ENCODE data around the gene TNFSF15.

TNFSF15 gene

GRCh38 chr9:114823441-114823840, 17.6 kb upstream of the TNFSF15 start:
- no peak for TF ChIP-seq PPARA (CRISPR knock-in tag; IDR thresholded peaks at IDR 0.05; ENCODE audit: borderline replicate concordance)
- no peak for TF ChIP-seq TOX (CRISPR knock-in tag; IDR thresholded peaks at IDR 0.05; ENCODE audit: borderline replicate concordance)
- TF ChIP-seq, protein P1, sequence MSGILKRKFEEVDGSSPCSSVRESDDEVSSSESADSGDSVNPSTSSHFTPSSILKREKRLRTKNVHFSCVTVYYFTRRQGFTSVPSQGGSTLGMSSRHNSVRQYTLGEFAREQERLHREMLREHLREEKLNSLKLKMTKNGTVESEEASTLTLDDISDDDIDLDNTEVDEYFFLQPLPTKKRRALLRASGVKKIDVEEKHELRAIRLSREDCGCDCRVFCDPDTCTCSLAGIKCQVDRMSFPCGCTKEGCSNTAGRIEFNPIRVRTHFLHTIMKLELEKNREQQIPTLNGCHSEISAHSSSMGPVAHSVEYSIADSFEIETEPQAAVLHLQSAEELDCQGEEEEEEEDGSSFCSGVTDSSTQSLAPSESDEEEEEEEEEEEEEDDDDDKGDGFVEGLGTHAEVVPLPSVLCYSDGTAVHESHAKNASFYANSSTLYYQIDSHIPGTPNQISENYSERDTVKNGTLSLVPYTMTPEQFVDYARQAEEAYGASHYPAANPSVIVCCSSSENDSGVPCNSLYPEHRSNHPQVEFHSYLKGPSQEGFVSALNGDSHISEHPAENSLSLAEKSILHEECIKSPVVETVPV (CRISPR knock-in tag; IDR thresholded peaks at IDR 0.05): no peak
- TF ChIP-seq ZFP3 (CRISPR knock-in tag; IDR thresholded peaks at IDR 0.05): no peak
- no peak for TF ChIP-seq ARNTL (CRISPR knock-in tag; IDR thresholded peaks at IDR 0.05; ENCODE audit: borderline replicate concordance, low read depth)
- TF ChIP-seq ISL1 (CRISPR knock-in tag; IDR thresholded peaks at IDR 0.05): no peak
- TF ChIP-seq, protein P2, sequence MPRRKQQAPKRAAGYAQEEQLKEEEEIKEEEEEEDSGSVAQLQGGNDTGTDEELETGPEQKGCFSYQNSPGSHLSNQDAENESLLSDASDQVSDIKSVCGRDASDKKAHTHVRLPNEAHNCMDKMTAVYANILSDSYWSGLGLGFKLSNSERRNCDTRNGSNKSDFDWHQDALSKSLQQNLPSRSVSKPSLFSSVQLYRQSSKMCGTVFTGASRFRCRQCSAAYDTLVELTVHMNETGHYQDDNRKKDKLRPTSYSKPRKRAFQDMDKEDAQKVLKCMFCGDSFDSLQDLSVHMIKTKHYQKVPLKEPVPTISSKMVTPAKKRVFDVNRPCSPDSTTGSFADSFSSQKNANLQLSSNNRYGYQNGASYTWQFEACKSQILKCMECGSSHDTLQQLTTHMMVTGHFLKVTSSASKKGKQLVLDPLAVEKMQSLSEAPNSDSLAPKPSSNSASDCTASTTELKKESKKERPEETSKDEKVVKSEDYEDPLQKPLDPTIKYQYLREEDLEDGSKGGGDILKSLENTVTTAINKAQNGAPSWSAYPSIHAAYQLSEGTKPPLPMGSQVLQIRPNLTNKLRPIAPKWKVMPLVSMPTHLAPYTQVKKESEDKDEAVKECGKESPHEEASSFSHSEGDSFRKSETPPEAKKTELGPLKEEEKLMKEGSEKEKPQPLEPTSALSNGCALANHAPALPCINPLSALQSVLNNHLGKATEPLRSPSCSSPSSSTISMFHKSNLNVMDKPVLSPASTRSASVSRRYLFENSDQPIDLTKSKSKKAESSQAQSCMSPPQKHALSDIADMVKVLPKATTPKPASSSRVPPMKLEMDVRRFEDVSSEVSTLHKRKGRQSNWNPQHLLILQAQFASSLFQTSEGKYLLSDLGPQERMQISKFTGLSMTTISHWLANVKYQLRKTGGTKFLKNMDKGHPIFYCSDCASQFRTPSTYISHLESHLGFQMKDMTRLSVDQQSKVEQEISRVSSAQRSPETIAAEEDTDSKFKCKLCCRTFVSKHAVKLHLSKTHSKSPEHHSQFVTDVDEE (CRISPR knock-in tag; IDR thresholded peaks at IDR 0.05): no peak
- ATAC-seq: no peak

GRCh38 chr9:114822708-114823107, 16.9 kb upstream of the TNFSF15 start:
- ATAC-seq: no peak
- TF ChIP-seq CREB5 (CRISPR knock-in tag; IDR thresholded peaks at IDR 0.05; ENCODE audit: low read depth) (no peak), TOX (CRISPR knock-in tag; IDR thresholded peaks at IDR 0.05; ENCODE audit: borderline replicate concordance) (no peak), ZC3H10 (CRISPR knock-in tag; IDR thresholded peaks at IDR 0.05) (no peak), ZNF70 (CRISPR knock-in tag; IDR thresholded peaks at IDR 0.05) (no peak), RARB (CRISPR knock-in tag; IDR thresholded peaks at IDR 0.05) (no peak), GLIS3 (CRISPR knock-in tag; IDR thresholded peaks at IDR 0.05) (no peak), ZNF8 (CRISPR knock-in tag; IDR thresholded peaks at IDR 0.05) (no peak), CSDC2 (CRISPR knock-in tag; IDR thresholded peaks at IDR 0.05) (no peak), ZFP30 (CRISPR knock-in tag; IDR thresholded peaks at IDR 0.05) (no peak), TCF4 (CRISPR knock-in tag; IDR thresholded peaks at IDR 0.05; ENCODE audit: borderline replicate concordance) (no peak), ZNF565 (CRISPR knock-in tag; conservative IDR thresholded peaks at IDR 0.05; ENCODE audit: low read depth) (no peak)
- TF ChIP-seq, protein P3, sequence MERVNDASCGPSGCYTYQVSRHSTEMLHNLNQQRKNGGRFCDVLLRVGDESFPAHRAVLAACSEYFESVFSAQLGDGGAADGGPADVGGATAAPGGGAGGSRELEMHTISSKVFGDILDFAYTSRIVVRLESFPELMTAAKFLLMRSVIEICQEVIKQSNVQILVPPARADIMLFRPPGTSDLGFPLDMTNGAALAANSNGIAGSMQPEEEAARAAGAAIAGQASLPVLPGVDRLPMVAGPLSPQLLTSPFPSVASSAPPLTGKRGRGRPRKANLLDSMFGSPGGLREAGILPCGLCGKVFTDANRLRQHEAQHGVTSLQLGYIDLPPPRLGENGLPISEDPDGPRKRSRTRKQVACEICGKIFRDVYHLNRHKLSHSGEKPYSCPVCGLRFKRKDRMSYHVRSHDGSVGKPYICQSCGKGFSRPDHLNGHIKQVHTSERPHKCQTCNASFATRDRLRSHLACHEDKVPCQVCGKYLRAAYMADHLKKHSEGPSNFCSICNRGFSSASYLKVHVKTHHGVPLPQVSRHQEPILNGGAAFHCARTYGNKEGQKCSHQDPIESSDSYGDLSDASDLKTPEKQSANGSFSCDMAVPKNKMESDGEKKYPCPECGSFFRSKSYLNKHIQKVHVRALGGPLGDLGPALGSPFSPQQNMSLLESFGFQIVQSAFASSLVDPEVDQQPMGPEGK (CRISPR knock-in tag; IDR thresholded peaks at IDR 0.05; ENCODE audit: borderline replicate concordance): no peak
- TF ChIP-seq, protein P4, sequence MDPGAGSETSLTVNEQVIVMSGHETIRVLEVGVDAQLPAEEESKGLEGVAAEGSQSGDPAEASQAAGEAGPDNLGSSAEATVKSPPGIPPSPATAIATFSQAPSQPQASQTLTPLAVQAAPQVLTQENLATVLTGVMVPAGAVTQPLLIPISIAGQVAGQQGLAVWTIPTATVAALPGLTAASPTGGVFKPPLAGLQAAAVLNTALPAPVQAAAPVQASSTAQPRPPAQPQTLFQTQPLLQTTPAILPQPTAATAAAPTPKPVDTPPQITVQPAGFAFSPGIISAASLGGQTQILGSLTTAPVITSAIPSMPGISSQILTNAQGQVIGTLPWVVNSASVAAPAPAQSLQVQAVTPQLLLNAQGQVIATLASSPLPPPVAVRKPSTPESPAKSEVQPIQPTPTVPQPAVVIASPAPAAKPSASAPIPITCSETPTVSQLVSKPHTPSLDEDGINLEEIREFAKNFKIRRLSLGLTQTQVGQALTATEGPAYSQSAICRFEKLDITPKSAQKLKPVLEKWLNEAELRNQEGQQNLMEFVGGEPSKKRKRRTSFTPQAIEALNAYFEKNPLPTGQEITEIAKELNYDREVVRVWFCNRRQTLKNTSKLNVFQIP (CRISPR knock-in tag; IDR thresholded peaks at IDR 0.05; ENCODE audit: borderline replicate concordance, low read depth): no peak

DNA sequence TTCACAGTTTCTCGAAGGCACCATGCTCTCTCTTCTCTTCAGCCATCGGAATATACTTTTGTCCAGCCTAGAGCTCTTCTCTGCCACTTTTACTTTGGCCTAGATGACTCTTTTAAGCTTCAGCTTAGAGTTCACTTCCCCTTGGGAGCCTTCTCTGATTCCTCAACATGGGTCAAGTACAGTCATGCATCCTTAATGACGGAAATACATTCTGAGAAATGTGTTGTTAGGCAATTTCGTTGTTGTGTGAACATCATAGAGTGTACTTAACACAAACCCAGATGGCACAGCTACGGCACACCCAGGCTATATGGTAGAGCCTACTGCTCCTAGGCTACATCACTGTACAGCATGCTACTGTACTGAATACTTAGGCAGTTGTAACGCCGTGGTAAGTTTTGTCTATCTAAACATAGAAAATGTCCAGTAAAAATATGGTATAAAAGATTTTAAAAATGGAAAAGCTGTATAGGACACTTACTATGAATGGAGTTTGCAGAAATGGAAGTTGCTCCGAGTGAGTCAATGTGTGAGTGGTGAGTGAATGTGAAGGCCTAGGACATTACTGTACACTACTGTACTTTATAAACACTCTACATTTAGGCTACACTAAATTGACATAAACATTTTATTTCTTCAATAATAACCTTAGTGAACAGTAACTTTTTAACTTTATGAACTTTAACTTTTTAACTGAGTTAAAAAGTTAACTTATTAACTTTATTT, 15.1 kb upstream of the TNFSF15 start:
- TF ChIP-seq TCF4 (CRISPR knock-in tag; IDR thresholded peaks at IDR 0.05; ENCODE audit: borderline replicate concordance) (no peak), ZNF70 (CRISPR knock-in tag; IDR thresholded peaks at IDR 0.05) (no peak), OSR1 (CRISPR knock-in tag; IDR thresholded peaks at IDR 0.05) (no peak), ZFP3 (CRISPR knock-in tag; IDR thresholded peaks at IDR 0.05) (no peak), ZNF8 (CRISPR knock-in tag; IDR thresholded peaks at IDR 0.05) (no peak), CREB5 (CRISPR knock-in tag; IDR thresholded peaks at IDR 0.05; ENCODE audit: low read depth) (no peak), ESRRG (CRISPR knock-in tag; IDR thresholded peaks at IDR 0.05) (no peak), ZC3H10 (CRISPR knock-in tag; IDR thresholded peaks at IDR 0.05) (no peak), GLIS3 (CRISPR knock-in tag; IDR thresholded peaks at IDR 0.05) (no peak), ZNF565 (CRISPR knock-in tag; conservative IDR thresholded peaks at IDR 0.05; ENCODE audit: low read depth) (no peak), BACH2 (CRISPR knock-in tag; IDR thresholded peaks at IDR 0.05; ENCODE audit: borderline replicate concordance) (no peak), SNAI2 (CRISPR knock-in tag; IDR thresholded peaks at IDR 0.05) (no peak), RARB (CRISPR knock-in tag; IDR thresholded peaks at IDR 0.05) (no peak)
- TF ChIP-seq, protein P4 (CRISPR knock-in tag; IDR thresholded peaks at IDR 0.05; ENCODE audit: borderline replicate concordance, low read depth): no peak
- TF ChIP-seq, protein P1 (CRISPR knock-in tag; IDR thresholded peaks at IDR 0.05): no peak

More for the DNA sequence above, 15.1 kb upstream of the TNFSF15 start:
- no peak for ATAC-seq

Data from SK-N-SH treated with all-trans-retinoic acid at 6 μM for 48 hours (cell line).